ENCODE data around the gene BEX4. TPM values are rescaled to one million over a fixed set of nuclear protein-coding genes. Genes with fewer than 3 reads are reported as not detected.
A peak's percentile ranks its signal among the peaks of the same experiment; 100 is the strongest.

Gene BEX4
- total and polyA plus RNA-seq, 11 donors = 34.8 to 57.0 (median 43.6) TPM

GRCh38 chrX:103211012-103211715, 3.7 kb upstream of the BEX4 start:
- no peaks in the 10 kb centered on the region for H3K9me3 ChIP-seq
- H3K27ac ChIP-seq = no peak overlapping the region
- 27 to 30% (median 29%) methylated on average over 7 of the region's 7 CpGs for WGBS, 4 donors
- no peak for ATAC-seq
- peaks cover 0 to 19% (median 0%) of the 10 kb centered on the region in 9 donors for H3K27me3 ChIP-seq
- intact Hi-C loops (cut with DNase I) = loop anchor here (1.0 to 10.0 kb wide), 8 partner anchors 36 to 256 kb away; no protein-coding TSS in a partner anchor
- peak in 2 of 5 donors; percentile 16 to 35 for DNase-seq
- H3K4me3 ChIP-seq = no peak overlapping the region
- no peaks in the 10 kb centered on the region for H3K36me3 ChIP-seq
- H3K4me1 ChIP-seq = peaks cover 0 to 3% (median 0%) of the 10 kb centered on the region in 12 donors
- TF ChIP-seq CTCF (IDR thresholded peaks at IDR 0.05) = peak; percentile 21 to 54 (median 40)
- no peak for TF ChIP-seq POLR2A (IDR thresholded peaks at IDR 0.05)

GRCh38 chrX:103212749-103213457, 2.0 kb upstream of the BEX4 start:
- intact Hi-C loops (cut with DNase I) = loop anchor here in 8 of 10 donors (5.0 to 10.0 kb wide), 5 partner anchors 34 to 254 kb away; no protein-coding TSS in a partner anchor
- H3K4me3 ChIP-seq = no peak overlapping the region
- no peaks in the 10 kb centered on the region for H3K36me3 ChIP-seq

GRCh38 chrX:103215425-103215991, 600 bp downstream of the BEX4 start:
- WGBS, 4 donors = 4 to 49% (median 26%) methylated on average over 15 to 37 of the region's 39 CpGs
- DNase-seq (peak; percentile 10 to 66 (median 35)), ATAC-seq (peak in 3 of 4 donors; percentile 32 to 65 (median 57))
- peak overlapping the region; percentile 55 to 91 (median 84) for H3K27ac ChIP-seq
- intact Hi-C loops (cut with DNase I) = loop anchor here in 7 of 10 donors (1.0 to 10.0 kb wide), 4 partner anchors 37 to 249 kb away; partner anchors contain the start of gene TCEAL8 (in 2 of the 7)
- H3K4me1 ChIP-seq = peaks cover 0 to 3% (median 0%) of the 10 kb centered on the region in 12 donors
- peaks cover 0 to 16% (median 0%) of the 10 kb centered on the region in 9 donors for H3K27me3 ChIP-seq
- TF ChIP-seq CTCF (IDR thresholded peaks at IDR 0.05) (no peak), POLR2A (IDR thresholded peaks at IDR 0.05) (no peak)
- H3K36me3 ChIP-seq = no peaks in the 10 kb centered on the region
- H3K4me3 ChIP-seq = peak overlapping the region; percentile 58 to 96 (median 77)
- no peaks in the 10 kb centered on the region for H3K9me3 ChIP-seq

More at GRCh38 chrX:103212749-103213457, 2.0 kb upstream of the BEX4 start:
- ATAC-seq (no peak), DNase-seq (no peak)
- peaks cover 0 to 12% (median 0%) of the 10 kb centered on the region in 9 donors for H3K27me3 ChIP-seq
- TF ChIP-seq CTCF (IDR thresholded peaks at IDR 0.05) = no peak
- H3K4me1 ChIP-seq = peaks cover 0 to 3% (median 0%) of the 10 kb centered on the region in 12 donors
- no peak overlapping the region for H3K27ac ChIP-seq
- WGBS, 4 donors = 73 to 88% (median 82%) methylated on average over 4 to 8 of the region's 8 CpGs
- H3K9me3 ChIP-seq = no peaks in the 10 kb centered on the region

All from heart left ventricle (tissue), 16 donors.